Endothelial cell of umbilical vein (primary cell): Measurements from ENCODE around the gene ARFGEF3. TPM values are rescaled to one million over a fixed set of nuclear protein-coding genes. Genes with fewer than 3 reads are reported as not detected.

Source experiments
- BruUV-seq: library from RNA; stranded (reverse); fragments of 400-500 nt; replicated peaks from 2 replicates; lab custom pipeline; 2021; lab: Mats Ljungman, UMichigan
- CTCF ChIA-PET: fragments of 300-600, 350-600 bp; sonication (Branson Sonifier 250); formaldehyde crosslinking; loops from one replicate; lab custom pipeline; 2021; ENCODE audit warnings: antibody characterized with exemption, inconsistent platforms; lab: Charles Lee
- POLR2A ChIA-PET: fragments of 300-600, 350-600 bp; sonication (Branson Sonifier 250); formaldehyde crosslinking; loops from one replicate; lab custom pipeline; 2021; ENCODE audit warnings: antibody characterized with exemption, inconsistent platforms; lab: Charles Lee
- DNase-seq: peaks from one replicate; pipeline ENCODE4 v3.0.0-alpha.2; 2011; ENCODE audit warnings: low read depth, low spot score
- FAIRE-seq: peaks from 2 replicates; lab custom pipeline; 2011; peaks lifted over from hg19 to GRCh38; lab: Jason Lieb, UNC
- H2AFZ ChIP-seq: 2 replicates; pipeline ENCODE4 v1.6.0; 2012; ENCODE audit warnings: low read depth, low read length, control low read depth, inconsistent platforms
- H3K27ac ChIP-seq: 2 replicates; pipeline ENCODE4 v1.5.1; 2011; ENCODE audit warnings: low read depth, mild to moderate bottlenecking, control low read depth, low read length, moderate library complexity; ENCODE audit not compliant: insufficient read depth
- H3K27me3 ChIP-seq, 2 experiments: 2 replicates each; pipeline versions ENCODE4 v1.6.0 to v1.6.1; 2011; ENCODE audit warnings: low read length in 2 of 2, mixed read lengths in 1 of 2; ENCODE audit not compliant: control insufficient read depth in 2 of 2, insufficient read depth in 2 of 2
- H3K36me3 ChIP-seq, 2 experiments: 2 replicates in 1 of 2; 3 replicates in 1 of 2; pipeline ENCODE4 v1.5.1; 2011; ENCODE audit warnings: low read length in 2 of 2, mild to moderate bottlenecking in 1 of 2, moderate library complexity in 1 of 2; ENCODE audit not compliant: control insufficient read depth in 2 of 2, insufficient read depth in 2 of 2; ENCODE audit errors: extremely low read depth in 1 of 2
- H3K4me1 ChIP-seq: 3 replicates; pipeline ENCODE4 v1.5.1; 2011; ENCODE audit warnings: mild to moderate bottlenecking, low read length; ENCODE audit not compliant: control insufficient read depth, insufficient read depth; ENCODE audit errors: extremely low read depth
- H3K4me2 ChIP-seq: 2 replicates; pipeline ENCODE4 v1.6.1; 2011; ENCODE audit warnings: low read length, control low read depth, mixed read lengths; ENCODE audit not compliant: insufficient read depth
- H3K4me3 ChIP-seq, 3 experiments: fragments of 200-600 bp in 1 of 3; sonication (generic), shearing (Covaris generic) in 1 of 3; replicated peaks in 1 of 3; 2 replicates each; pipeline ENCODE4 v1.5.1; 2011 to 2016; ENCODE audit warnings: control low read depth in 3 of 3, low read length in 3 of 3, mild to moderate bottlenecking in 2 of 3, inconsistent platforms in 1 of 3, low read depth in 1 of 3, moderate library complexity in 1 of 3; ENCODE audit not compliant: insufficient read depth in 1 of 3
- H3K79me2 ChIP-seq: 2 replicates; pipeline ENCODE4 v1.6.0; 2012; ENCODE audit warnings: low read length, inconsistent platforms; ENCODE audit not compliant: control insufficient read depth, insufficient read depth
- H3K9ac ChIP-seq: replicated peaks from 2 replicates; pipeline ENCODE3; 2011; ENCODE audit warnings: low read length, control low read depth; ENCODE audit not compliant: insufficient read depth; ENCODE audit errors: extremely low read depth
- H3K9me1 ChIP-seq: replicated peaks from 3 replicates; pipeline ENCODE4 v1.6.0; 2011; ENCODE audit warnings: mild to moderate bottlenecking, low read length; ENCODE audit not compliant: control insufficient read depth, insufficient read depth; ENCODE audit errors: extremely low read depth
- H3K9me3 ChIP-seq: replicated peaks from 2 replicates; pipeline ENCODE4 v1.5.1; 2012; ENCODE audit warnings: low read length, inconsistent platforms; ENCODE audit not compliant: control insufficient read depth, insufficient read depth
- H4K20me1 ChIP-seq: replicated peaks from 2 replicates; pipeline ENCODE3; 2011; ENCODE audit warnings: mild to moderate bottlenecking, low read length; ENCODE audit not compliant: control insufficient read depth, insufficient read depth; ENCODE audit errors: extremely low read depth
- EZH2 ChIP-seq: IDR thresholded peaks from 2 replicates; pipeline ENCODE4 v1.6.1; 2012; ENCODE audit warnings: borderline replicate concordance, low read depth, mild to moderate bottlenecking, moderate library complexity, low read length, inconsistent platforms; ENCODE audit not compliant: severe bottlenecking
- FOS ChIP-seq: IDR thresholded peaks from 2 replicates; pipeline ENCODE4 v1.6.1; 2011; ENCODE audit warnings: mild to moderate bottlenecking, low read length, moderate library complexity, borderline replicate concordance; ENCODE audit not compliant: insufficient read depth
- GATA2 ChIP-seq: IDR thresholded peaks from 2 replicates; pipeline ENCODE4 v1.7.0; 2011; ENCODE audit warnings: low read depth, mild to moderate bottlenecking, moderate library complexity, mixed read lengths, low read length; ENCODE audit not compliant: insufficient read length, insufficient read depth
- JUN ChIP-seq: IDR thresholded peaks from 2 replicates; pipeline ENCODE4 v1.6.1; 2011; ENCODE audit warnings: borderline replicate concordance, low read depth; ENCODE audit not compliant: insufficient read length, insufficient read depth
- MYC ChIP-seq: IDR thresholded peaks from one replicate; pipeline ENCODE4 v1.6.1; 2011; ENCODE audit warnings: mild to moderate bottlenecking, low read depth, low read length
- POLR2A ChIP-seq: IDR thresholded peaks from 2 replicates; pipeline ENCODE4 v1.6.1; 2012; ENCODE audit warnings: low read depth, mild to moderate bottlenecking, control low read depth, low read length
- POLR2AphosphoS5 ChIP-seq: IDR thresholded peaks from 2 replicates; pipeline ENCODE4 v1.6.1; 2012; ENCODE audit warnings: low read depth, mild to moderate bottlenecking, control low read depth, low read length, moderate library complexity; ENCODE audit not compliant: insufficient read depth
- dilution Hi-C: fragments of 300-500 bp; cut with MboI; formaldehyde crosslinking; loops from one replicate; pipeline ENCODE4 v1.15.0; 2019; ENCODE audit warnings: low sequenced_read_pairs; ENCODE audit not compliant: extremely low pct_ligation_motif_present
- intact Hi-C: fragments of 100-400 bp; cut with micrococcal nuclease; formaldehyde crosslinking; loops from one replicate; pipeline ENCODE4 v1.10.0; 2022
- polyA plus RNA-seq, 4 experiments: library from polyadenylated mRNA; depleted of rRNA in 3 of 4; stranded (reverse) in 3 of 4; unstranded in 1 of 4; fragments of >200 nt; gene quantifications; 2 replicates each; pipeline versions ENCODE4 v1.2.1 to v1.2.3, GENCODE V29; 2011 to 2012; ENCODE audit warnings: missing spikeins in 1 of 4
- total RNA-seq: library from RNA; stranded (reverse); gene quantifications from 2 replicates; pipeline ENCODE4 v1.2.3, GENCODE V29; 2021
- TF ChIP-seq, protein P1 (sequence below): IDR thresholded peaks from 2 replicates; pipeline ENCODE4 v1.6.1; 2011; ENCODE audit not compliant: insufficient read depth, insufficient read length
- TF ChIP-seq, protein P2 (sequence below), 2 donors: IDR thresholded peaks; 1 replicate in 1 of 2; 2 replicates in 1 of 2; pipeline ENCODE4 v1.5.1; 2011; ENCODE audit warnings: low read length in 2 of 2, mild to moderate bottlenecking in 2 of 2, moderate library complexity in 2 of 2, control low read depth in 1 of 2, inconsistent platforms in 1 of 2, low read depth in 1 of 2; ENCODE audit not compliant: insufficient read depth in 1 of 2; ENCODE audit errors: extremely low read depth in 1 of 2

ARFGEF3 gene
- total and polyA plus RNA-seq, 2 donors (not counting 3 experiments of a cell fraction or from before 2014, with no cell fraction given), result 1.3 to 7.3 TPM

DNA sequence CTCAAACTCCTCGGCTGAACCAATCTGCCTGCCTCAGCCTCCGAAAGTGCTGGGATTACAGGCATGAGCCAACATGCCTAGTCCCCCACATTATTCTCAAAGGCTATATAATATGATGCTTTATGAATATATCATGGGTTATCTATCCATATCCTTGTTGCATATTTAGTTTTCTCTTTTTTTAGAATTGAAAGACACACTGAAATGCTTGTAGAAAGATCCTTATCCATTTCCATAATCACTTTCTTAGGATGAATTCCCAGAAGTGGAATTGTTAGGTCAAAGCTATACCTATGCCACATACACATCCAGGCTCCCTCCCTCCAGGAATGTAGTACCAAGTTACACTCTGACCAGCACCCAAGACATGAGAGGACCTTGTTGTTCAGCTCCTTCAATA is 2.5 kb upstream of the ARFGEF3 start:
- no peak overlapping the region for H2AFZ ChIP-seq
- peak; percentile 24 for FAIRE-seq
- no peaks in the 10 kb centered on the region for H3K27me3 ChIP-seq
- ChIA-PET POLR2A (no interaction called here), CTCF (interaction anchor here (1.4 kb wide), 1 partner anchor 51 kb away, joined by 4 read pairs; no protein-coding TSS in a partner anchor)
- no peak for TF ChIP-seq JUN
- no peak for TF ChIP-seq MYC
- TF ChIP-seq EZH2, result no peak
- no peak for TF ChIP-seq FOS
- no peak for TF ChIP-seq POLR2AphosphoS5
- no peak for TF ChIP-seq GATA2
- TF ChIP-seq, protein P1, sequence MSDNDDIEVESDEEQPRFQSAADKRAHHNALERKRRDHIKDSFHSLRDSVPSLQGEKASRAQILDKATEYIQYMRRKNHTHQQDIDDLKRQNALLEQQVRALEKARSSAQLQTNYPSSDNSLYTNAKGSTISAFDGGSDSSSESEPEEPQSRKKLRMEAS, result no peak
- TF ChIP-seq, protein P2, sequence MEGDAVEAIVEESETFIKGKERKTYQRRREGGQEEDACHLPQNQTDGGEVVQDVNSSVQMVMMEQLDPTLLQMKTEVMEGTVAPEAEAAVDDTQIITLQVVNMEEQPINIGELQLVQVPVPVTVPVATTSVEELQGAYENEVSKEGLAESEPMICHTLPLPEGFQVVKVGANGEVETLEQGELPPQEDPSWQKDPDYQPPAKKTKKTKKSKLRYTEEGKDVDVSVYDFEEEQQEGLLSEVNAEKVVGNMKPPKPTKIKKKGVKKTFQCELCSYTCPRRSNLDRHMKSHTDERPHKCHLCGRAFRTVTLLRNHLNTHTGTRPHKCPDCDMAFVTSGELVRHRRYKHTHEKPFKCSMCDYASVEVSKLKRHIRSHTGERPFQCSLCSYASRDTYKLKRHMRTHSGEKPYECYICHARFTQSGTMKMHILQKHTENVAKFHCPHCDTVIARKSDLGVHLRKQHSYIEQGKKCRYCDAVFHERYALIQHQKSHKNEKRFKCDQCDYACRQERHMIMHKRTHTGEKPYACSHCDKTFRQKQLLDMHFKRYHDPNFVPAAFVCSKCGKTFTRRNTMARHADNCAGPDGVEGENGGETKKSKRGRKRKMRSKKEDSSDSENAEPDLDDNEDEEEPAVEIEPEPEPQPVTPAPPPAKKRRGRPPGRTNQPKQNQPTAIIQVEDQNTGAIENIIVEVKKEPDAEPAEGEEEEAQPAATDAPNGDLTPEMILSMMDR (IDR thresholded peaks at IDR 0.05; ENCODE audit: extremely low read depth in 1 of 2, insufficient read depth in 1 of 2, low read depth in 1 of 2, low read length in 2 of 2), result no peak
- no peak for TF ChIP-seq POLR2A
- H3K4me1 ChIP-seq, result peaks cover 10% of the 10 kb centered on the region
- DNase-seq, result no peak
- no peaks in the 10 kb centered on the region for H4K20me1 ChIP-seq
- H3K9me1 ChIP-seq, result no peaks in the 10 kb centered on the region
- H3K36me3 ChIP-seq, result no peaks in the 10 kb centered on the region
- dilution Hi-C loops (no loop called here), intact Hi-C loops (no loop called here)
- no peaks in the 10 kb centered on the region for H3K9me3 ChIP-seq
- BruUV-seq, result no TSS peak
- H3K79me2 ChIP-seq, result no peaks in the 10 kb centered on the region
- no peak overlapping the region for H3K4me3 ChIP-seq
- H3K4me2 ChIP-seq, result no peak overlapping the region
- no peak overlapping the region for H3K9ac ChIP-seq
- no peak overlapping the region for H3K27ac ChIP-seq
